Lung (tissue), 12 donors: ENCODE results near the gene ARHGAP10. TPM values are rescaled to one million over a fixed set of nuclear protein-coding genes. Genes with fewer than 3 reads are reported as not detected.

ENCODE experiments used
- ATAC-seq: fragments of 200-7000 bp; cut with Tn5 transposase; one replicate; pipeline ENCODE4 v1.9.1; 2020; ENCODE audit warnings: moderate number of reproducible peaks; ENCODE audit not compliant: insufficient read depth, low FRiP score
- DNase-seq, 3 donors: peaks; one replicate each; pipeline ENCODE4 v3.0.0-alpha.2; 2013 to 2017
- H3K27ac ChIP-seq, 2 donors: one replicate each; pipeline ENCODE4 v1.5.1; 2013; ENCODE audit warnings: mild to moderate bottlenecking in 2 of 2, moderate library complexity in 2 of 2, control low read depth in 1 of 2, inconsistent platforms in 1 of 2, low read depth in 1 of 2, low read length in 1 of 2
- H3K27me3 ChIP-seq, 3 donors: one replicate each; pipeline ENCODE4 v1.5.1; 2013; ENCODE audit warnings: low read length in 2 of 3; ENCODE audit not compliant: control insufficient read depth in 3 of 3, insufficient read depth in 3 of 3
- H3K36me3 ChIP-seq, 4 donors: one replicate each; pipeline ENCODE4 v1.5.1; 2013; ENCODE audit warnings: low read length in 4 of 4, mild to moderate bottlenecking in 1 of 4, moderate library complexity in 1 of 4; ENCODE audit not compliant: control insufficient read depth in 4 of 4, insufficient read depth in 4 of 4
- H3K4me1 ChIP-seq, 5 donors: one replicate each; pipeline ENCODE4 v1.5.1; 2013; ENCODE audit warnings: low read length in 5 of 5, mild to moderate bottlenecking in 2 of 5, moderate library complexity in 1 of 5; ENCODE audit not compliant: control insufficient read depth in 5 of 5, insufficient read depth in 5 of 5
- H3K4me3 ChIP-seq: one replicate; pipeline ENCODE4 v1.5.1; 2013; ENCODE audit warnings: mild to moderate bottlenecking, control low read depth, moderate library complexity
- H3K9ac ChIP-seq, 2 donors: one replicate each; pipeline ENCODE4 v1.5.1; 2013; ENCODE audit warnings: low read length in 2 of 2, control low read depth in 1 of 2; ENCODE audit not compliant: insufficient read depth in 1 of 2
- H3K9me3 ChIP-seq, 4 donors: one replicate each; pipeline ENCODE4 v1.5.1; 2013; ENCODE audit warnings: low read length in 3 of 4, mild to moderate bottlenecking in 1 of 4, moderate library complexity in 1 of 4; ENCODE audit not compliant: control insufficient read depth in 4 of 4, insufficient read depth in 3 of 4
- CTCF ChIP-seq: IDR thresholded peaks from 2 replicates; pipeline ENCODE4 v1.5.1; 2012; ENCODE audit warnings: mild to moderate bottlenecking; ENCODE audit errors: control extremely low read depth, extremely low read depth
- WGBS, 2 donors: extraction: QIAGEN DNeasy Blood & Tissue Kit; methylation state at CpG; one replicate each; pipeline ENCODE4 v1.1.7; 2013; 5-methylcytosine and 5-hydroxymethylcytosine counted together
- polyA plus RNA-seq, 2 donors: library from polyadenylated mRNA; stranded (reverse); fragments of 200-250 nt; gene quantifications; one replicate each; pipeline ENCODE4 v1.2.1, GENCODE V29; 2013
- total RNA-seq, 2 donors: library from RNA; depleted of rRNA in 1 of 2; stranded (reverse); fragments of >200 nt in 1 of 2; gene quantifications; one replicate each; pipeline ENCODE4 v1.2.1, GENCODE V29; 2014 to 2021
- donor health status: control.
- donor health status: control.
- donor health status: Bipolar disorder and iron deficiency.
- donor health status: healthy.
- donor health status: DM: yes; HTN: yes; CAD: no.

Gene ARHGAP10
- total and polyA plus RNA-seq, 4 donors = 9.1 to 25.0 (median 17.5) TPM

GRCh38 chr4:148029781-148030180 is 297.9 kb downstream of the ARHGAP10 start:
- no peak overlapping the region for H3K27ac ChIP-seq
- DNase-seq = no peak
- H3K4me1 ChIP-seq = peaks cover 0 to 7% (median 4%) of the 10 kb centered on the region in 5 donors
- no peak for ATAC-seq
- H3K9ac ChIP-seq = no peak overlapping the region
- no peak for TF ChIP-seq CTCF
- H3K27me3 ChIP-seq = no peaks in the 10 kb centered on the region
- H3K9me3 ChIP-seq = peaks cover 0 to 3% (median under 1%) of the 10 kb centered on the region in 4 donors
- no peak overlapping the region for H3K4me3 ChIP-seq
- no peaks in the 10 kb centered on the region for H3K36me3 ChIP-seq
- 50 to 77% methylated on average over 3 of the region's 3 CpGs for WGBS, 2 donors

- Histone ChIP-seq H3K36me3 (no peaks in the 10 kb centered on the region), H3K9me3 (peaks cover 0 to 3% (median under 1%) of the 10 kb centered on the region in 4 donors), H3K4me3 (no peak overlapping the region), H3K9ac (no peak overlapping the region), H3K27ac (no peak overlapping the region), H3K27me3 (no peaks in the 10 kb centered on the region), H3K4me1 (peaks cover 0 to 10% (median 5%) of the 10 kb centered on the region in 5 donors)
- no peak for ATAC-seq
- 71 to 73% methylated on average over 2 of the region's 2 CpGs for WGBS, 2 donors
- TF ChIP-seq CTCF = no peak
- peak in 1 of 3 donors; percentile 38 for DNase-seq
Observed at GRCh38 chr4:148030193-148030873, 298.4 kb downstream of the ARHGAP10 start.

- DNase-seq (peak in 2 of 3 donors; percentile 29 to 48), ATAC-seq (no peak)
- Histone ChIP-seq H3K4me3 (no peak overlapping the region), H3K36me3 (no peaks in the 10 kb centered on the region), H3K27me3 (no peaks in the 10 kb centered on the region), H3K27ac (no peak overlapping the region), H3K4me1 (peaks cover 0 to 13% (median 4%) of the 10 kb centered on the region in 5 donors), H3K9ac (no peak overlapping the region), H3K9me3 (no peaks in the 10 kb centered on the region)
- WGBS, 2 donors = 37 to 71% methylated on average over 1 of the region's 1 CpG
- TF ChIP-seq CTCF = no peak
Observed at GRCh38 chr4:148034813-148035212, 302.9 kb downstream of the ARHGAP10 start.
